HG02884 (cell line): ENCODE data around the gene GSG1L.

Experiments used
- ATAC-seq: cut with Tn5 transposase; IDR thresholded peaks from one replicate; pipeline ENCODE4 v1.9.1; 2021; ENCODE audit warnings: mild to moderate bottlenecking, moderate library complexity; ENCODE audit not compliant: unreplicated experiment

Gene GSG1L

DNA sequence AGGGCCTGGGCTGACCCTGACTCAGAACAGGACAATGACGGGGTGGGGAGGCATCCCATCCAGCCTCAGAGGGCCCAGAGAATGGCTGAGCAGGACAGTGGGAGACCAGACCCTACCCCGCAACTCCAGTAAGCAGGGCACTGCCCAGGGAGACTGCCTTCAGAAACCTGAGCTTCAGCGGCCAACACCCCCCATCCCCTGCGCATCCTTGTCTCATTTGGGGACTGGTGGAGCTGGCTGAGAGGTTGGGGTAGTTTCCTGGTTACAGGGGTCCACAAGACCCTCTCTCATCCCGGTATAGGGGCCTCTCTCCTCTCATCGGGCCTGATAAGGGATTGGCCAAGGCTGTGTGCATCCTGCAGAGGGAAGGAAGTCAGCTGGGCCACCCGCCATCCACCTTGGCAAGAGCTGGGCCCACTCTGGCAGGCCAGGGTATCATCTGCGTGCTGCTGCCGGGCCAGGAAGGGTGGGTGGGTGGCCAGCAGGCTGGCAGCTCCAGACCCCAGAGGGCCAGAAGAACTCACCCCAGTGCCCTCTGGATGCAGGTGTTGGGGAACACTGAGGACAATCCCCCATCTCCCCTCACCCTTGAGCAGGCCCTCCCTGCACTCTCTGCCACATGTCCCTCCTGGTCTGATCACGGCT, 284.5 kb downstream of the GSG1L start:
- ATAC-seq = no peak

DNA sequence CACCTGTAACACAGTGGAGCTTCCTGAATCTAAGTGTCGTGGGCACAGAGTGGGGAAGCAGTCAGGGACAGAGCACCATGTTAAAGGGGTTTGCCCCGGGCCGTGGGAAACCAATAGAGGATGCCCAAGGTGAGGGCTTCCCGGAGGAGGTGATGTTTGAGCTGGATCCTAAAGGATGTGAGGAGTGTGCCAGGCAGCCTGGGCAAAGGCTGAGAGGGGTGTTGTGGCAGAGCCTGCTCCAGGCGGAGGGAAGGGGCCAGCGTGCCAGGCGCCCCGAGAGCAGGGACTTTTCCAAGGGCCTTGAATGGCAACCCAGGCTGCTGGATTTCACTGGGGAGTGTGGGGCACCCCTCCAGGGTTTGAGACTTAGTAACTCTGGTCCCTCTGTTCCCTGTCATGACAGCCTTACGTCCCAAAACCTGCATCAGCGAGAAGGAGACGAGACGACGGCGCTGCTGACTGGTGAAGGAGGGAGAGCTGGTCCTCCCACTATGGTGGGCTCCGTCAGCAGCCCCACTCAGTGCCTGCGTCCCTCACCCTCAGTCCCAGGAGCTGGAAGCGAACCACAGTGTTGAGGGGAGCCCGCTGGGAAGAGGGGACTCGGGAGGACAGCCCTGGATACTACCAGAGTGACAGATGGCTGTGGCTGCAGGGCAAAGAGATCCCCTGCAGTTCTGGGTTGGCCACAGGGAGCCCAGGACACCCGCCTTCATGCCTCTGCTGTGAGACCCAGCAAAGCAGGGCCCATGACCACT, 285.2 kb downstream of the GSG1L start:
- ATAC-seq = no peak

DNA sequence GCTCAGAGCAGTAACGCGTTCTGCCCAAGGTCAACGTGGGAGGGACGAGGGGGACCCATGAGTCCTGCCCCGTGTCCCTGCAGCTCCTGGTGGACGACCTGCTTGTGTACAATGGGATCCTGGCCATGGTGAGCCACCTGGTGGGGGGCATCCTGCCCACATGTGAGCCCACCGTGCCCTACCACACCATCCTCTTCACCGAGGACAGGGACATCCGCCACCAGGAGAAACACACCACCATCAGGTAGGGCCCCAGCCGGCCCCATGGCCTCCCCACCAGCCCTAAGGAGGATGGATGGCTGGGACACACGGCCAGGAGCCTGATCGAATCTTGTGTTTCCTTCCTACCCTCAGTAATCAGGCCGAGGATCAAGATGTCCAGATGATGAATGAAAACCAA, 286.0 kb downstream of the GSG1L start:
- ATAC-seq = no peak

DNA sequence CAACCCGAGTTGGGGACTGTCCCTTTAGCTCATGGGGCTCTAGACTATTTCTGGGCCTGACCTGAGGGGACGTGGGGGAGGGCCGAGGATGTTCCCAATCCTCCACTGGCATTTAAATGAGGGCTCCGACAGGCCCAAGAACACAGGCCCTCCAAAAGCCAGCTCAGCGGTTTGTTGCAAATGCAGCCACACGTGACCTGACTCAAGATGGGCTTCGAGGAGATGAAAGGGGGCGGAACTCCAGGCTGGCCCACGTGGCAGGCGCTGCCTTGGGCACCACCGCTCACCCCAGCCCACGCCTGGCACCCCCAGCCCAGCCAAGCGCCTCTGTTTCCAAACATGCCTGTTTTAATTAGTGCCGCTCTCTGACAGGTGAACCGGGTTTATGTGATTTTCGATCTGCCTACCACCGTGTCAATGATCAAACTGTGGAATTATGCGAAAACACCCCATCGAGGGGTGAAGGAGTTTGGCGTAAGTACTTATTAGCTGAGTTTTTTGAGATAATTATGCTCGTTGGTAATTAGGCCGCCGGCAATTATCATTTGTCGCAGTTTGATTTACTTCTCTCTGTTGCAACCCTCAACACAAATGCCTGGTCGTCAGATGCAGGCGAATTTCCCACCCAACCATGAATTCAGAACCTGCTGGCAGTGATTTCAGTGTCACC, 286.8 kb downstream of the GSG1L start:
- ATAC-seq = no peak

DNA sequence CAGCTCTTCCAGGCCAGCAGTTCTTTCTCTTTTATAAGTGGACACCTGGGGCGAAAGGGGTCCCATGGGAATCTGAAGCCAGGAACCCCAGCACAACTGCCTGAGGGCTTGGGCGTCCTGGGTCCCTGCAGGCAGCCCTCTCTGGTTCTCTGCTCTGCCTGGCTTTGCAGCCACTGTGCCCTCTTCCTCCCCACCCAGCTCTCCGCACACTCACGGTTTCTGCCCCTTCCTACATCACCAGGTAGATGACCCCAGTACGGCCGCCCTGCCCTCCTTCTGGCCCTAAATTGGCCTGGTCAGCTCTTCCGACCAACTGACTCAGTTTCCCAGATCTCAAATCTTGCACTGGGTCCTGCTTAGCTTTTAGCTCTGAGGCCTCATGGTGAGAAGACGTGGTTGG, 288.3 kb downstream of the GSG1L start:
- no peak for ATAC-seq

DNA sequence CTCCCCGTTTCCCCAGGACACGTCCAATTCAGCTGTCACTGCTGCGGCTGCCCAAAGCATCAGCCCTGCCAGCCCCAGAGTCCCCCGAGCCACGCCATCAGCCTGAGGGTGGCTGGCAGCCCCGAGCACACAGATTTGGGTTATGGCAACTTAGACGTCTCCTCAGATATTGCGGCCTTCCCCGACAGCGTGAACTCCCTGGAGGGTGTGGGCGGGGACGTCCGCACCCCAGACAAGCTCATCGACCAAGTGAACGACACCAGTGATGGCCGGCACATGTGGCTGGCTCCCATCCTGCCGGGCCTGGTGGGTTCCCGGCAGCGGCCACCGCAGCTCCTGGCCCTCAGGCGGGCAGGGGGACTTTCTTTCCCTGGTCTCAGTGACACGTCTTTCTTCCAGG, 288.7 kb downstream of the GSG1L start:
- no peak for ATAC-seq

DNA sequence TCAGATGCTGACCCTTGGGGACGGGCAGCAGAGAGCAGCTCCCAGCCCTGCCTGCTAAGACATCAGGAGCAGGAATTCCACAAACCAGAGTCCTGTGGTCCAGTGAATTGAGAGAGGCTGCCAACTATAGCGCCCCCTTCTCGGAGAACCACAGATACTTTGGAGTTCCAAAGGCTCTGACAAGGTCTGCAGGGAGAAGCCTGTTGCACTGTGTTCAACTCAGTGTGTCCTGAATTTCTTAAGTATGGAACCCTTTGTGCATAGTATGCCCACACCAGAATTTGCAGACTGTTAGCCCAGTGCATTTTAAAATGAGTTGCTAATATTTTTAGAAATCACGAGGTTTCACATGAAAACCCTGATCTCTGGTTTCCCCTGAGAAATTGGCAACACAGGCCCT, 290.2 kb downstream of the GSG1L start:
- no peak for ATAC-seq

DNA sequence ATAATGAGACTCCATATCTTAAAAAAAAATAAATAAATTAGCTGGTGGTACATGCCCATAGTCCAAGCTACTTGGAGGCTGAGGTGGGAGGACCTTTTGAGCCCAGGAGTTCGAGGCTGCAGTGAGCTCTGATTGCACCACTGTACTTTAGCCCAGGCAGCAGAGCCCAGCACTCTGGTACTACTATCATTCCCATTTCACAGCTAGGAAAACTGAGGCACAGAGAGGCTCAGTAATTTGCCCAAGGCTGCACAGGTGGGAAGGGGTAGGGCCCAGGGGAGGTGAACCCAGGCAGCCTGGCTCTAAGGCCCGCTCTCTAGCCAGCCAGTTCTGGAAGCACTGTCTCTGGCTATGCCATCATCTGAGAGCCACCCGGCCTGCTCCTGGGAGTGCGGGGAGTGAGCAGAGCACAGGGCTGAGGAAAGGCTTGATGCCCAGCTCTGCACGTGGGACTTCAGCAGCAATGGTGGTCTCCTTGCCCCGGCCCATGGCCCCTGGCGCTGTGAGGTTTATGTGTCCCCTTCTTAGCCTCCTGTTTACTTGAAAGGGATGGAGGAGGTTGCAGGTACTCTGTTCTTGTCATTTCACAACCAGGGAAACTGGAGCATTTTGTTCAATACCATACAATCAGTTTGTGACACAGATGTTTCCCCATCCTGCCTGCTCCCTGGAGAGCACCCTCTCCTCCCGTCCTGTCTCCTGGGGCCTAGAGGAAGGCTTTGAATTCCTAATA, 291.3 kb downstream of the GSG1L start:
- ATAC-seq = no peak

DNA sequence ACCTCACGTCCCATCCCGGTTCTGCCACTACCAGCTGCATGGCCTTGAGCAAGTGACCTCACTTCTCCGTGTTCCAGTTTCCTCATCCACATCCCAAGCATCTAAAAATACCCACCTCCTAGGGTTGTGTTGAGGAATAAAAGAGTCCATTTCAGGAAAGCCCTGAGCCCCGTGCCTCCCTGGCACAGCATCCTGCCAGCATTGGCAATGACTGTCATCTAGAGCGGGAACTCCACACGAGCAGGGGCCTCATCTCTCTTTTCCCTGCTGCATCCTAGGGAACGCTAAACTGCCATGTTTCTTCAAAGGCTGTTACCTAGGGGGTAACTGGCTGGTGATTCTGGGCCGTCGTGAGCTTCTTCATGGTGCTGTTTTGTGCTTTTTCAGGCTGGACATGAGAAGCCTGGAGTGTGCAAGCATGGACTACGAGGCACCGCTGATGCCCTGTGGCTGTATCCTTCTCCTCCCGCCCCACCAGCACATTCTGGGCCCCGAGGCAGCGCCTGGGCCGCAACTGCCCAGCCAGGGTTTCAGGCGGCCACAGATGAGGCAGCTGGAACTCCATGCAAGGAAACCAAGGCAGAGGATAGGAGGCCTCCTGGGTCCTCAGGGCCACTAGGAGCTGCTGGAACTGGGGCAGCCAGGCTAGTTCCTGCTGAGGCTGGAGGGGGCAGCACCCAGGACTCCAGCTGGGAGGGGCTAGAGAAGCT, 292.2 kb downstream of the GSG1L start:
- no peak for ATAC-seq

DNA sequence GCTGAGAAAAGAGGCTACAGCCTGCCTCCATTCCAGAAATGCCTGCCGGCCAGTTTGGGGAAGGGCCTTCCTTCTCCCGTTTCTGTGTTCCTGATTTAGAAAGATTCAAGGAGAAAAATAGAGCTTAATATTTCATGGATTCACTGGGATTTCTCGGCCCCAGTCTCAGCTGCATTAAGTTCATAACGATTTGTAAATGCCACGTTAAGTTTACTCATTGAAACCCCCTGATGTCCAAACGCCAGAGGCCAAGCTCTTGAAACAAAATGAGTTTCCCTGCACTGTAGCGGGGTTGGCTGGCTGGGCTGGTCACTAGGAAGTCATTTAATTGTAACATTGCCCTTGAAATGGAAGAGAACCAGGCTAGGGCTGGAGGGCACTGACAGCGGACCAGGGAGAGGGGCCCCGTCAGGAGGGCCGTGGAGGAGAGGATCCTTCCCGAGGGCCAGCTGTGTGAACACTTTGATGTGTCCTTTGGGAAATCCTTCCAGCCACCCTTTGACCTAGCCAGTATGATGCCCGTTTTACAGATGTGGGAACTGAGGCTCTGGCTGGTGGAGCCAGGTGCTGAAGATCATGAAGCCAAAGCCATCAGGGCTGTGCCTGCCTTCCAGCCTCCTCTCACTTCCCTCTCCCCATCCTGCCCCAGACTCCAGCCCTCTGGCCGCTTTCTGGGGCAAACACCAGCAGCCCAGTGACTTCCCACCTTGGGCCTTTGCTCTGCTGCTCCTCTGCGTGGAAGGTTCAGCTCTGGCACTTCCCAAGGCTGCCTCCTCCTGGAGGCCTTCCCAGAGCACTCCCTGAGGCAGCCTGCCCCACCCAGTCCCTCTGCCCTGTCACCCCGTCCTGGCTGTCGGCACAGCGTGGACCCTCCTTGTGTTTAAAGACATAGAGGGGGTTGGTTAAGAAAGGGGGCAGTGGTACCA, 293.0 kb downstream of the GSG1L start:
- no peak for ATAC-seq

DNA sequence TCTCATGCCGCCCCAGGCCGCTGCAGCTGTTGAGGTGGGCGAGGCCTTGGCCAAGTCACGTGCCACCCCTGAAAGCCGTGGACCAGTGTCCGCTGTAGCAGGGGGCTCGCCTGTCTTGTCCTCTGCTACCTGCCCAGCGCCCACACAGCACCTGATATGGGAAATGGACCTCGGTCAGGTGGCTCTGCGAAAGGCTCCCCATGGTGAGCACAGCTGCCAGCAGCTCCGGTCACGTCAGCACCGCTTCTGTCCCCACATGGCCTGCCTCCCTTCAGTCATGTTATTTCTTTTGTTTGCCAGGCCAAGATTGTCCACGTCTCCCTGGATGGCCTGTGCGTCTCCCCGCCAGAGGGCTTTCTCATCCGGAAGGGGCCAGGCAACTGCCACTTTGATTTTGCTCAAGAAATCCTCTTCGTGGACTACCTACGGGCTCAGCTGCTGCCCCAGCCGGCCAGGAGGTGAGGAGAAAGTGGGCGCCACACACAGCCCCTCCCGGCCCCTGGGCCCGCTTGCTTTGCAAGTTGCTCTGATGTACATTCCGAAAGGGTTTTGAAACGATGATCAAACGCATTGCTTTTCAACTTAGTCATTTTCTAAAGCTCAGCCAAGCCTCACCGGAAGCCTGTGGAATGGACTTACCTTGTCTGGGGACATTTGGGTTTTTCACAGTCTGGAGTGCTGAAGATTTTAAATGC, 293.8 kb downstream of the GSG1L start:
- no peak for ATAC-seq

DNA sequence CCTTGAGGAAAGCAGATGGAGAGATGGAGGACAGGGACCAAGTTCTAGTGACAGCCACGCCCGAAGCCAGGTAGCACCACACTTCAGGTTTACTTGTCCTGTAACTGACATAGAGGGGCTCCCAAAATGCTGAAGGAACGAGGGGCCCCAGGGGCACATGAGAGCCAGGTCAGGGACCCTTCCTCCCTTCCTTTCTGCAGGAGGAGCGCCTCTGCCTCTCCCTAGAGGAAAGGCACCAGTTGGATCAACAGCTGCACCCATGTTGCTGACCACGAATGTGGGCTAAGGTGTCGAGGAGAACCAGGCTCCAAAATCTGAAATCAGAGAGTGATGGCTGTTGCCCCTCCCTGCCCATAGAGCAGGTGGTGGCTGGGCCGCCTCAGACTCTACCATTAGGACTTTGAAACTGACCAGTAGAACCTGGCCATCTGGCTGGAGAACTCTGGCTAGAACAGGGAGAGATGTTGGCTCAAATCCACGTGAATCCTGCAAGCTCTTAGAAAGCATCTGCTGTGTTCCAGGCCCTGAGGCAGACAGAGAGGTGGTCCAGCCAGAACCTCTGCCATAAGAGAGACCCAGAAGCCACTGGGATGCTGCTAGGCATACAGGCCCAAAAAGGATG, 294.8 kb downstream of the GSG1L start:
- ATAC-seq = no peak

DNA sequence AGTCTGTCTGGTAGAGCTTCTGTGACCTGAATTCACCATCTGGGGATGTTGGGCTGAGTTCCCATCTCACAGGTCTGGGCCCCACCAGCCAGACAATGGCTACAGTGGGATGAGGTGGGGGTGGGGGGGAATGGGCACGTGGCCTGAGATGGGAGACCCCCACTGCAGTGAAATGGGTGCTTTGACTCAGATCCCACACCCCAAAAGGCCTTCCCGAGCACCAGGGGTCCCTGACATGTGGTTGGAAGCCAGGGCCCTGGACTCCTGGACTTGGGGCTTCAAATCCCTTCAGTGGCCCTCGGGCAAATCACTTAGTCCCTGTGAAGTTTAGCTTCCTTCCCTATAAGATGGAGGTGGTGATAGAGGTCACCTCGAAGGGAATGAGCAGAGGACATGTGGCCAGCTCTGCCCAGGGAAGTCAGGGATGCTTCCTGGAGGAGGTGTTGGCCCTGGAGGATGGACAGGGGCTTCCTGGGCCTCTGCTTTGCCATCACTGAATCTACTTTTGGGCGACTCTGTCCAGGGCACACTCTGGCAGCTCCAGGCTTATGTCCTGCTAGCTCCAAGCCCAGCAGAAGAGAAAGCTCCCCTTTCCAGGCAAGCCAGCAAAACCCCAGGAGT, 295.4 kb downstream of the GSG1L start:
- ATAC-seq = no peak

DNA sequence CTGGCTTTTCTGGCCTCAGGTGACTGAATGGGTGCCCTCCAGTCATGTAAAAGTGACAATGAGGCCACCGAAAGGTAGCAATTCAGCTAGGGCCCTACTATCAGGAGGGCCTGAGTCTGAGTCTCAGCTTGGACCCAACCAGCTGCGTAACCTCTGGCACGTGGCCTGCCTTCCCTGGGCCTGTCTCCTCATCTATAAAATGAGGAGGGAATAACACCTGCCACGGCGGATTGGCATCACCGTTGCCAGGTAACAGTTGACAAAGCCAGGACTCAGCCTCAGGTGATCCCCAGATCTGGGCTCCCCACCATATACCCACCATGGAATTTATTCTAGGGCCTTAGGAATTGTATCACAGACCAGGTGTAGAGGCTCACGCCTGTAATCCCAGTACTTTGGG, 296.4 kb downstream of the GSG1L start:
- ATAC-seq = no peak

DNA sequence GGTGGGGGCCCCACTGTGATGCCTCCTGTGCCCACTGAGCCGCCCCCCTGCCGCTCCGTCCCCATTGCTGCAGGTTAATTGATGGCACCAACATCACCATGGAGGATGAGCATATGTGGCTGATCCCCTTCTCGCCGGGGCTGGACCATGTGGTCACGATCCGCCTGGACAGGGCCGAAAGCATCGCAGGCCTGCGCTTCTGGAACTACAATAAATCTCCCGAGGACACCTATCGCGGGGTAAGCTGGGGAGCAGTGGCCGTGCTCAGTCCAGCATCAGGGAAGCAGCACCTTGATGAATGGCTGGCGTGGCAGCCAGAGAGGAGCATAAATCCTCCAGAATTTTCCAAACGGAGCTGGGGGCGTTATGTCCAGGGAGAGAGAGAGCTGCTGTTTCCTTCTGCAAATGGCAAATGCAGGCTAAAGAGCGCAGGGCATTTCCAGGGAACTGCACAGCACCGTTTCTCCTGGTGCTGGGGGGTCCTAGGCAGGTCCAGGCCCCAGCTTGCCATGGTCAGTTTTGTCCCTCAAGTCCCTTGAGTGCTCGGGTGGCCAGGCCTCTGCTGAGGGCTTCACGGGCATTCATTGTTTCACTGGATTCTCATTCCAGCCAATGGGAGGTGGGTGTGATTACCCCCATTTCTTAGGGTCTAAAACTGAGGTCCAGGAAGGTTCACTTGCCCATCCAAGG, 297.1 kb downstream of the GSG1L start:
- no peak for ATAC-seq

DNA sequence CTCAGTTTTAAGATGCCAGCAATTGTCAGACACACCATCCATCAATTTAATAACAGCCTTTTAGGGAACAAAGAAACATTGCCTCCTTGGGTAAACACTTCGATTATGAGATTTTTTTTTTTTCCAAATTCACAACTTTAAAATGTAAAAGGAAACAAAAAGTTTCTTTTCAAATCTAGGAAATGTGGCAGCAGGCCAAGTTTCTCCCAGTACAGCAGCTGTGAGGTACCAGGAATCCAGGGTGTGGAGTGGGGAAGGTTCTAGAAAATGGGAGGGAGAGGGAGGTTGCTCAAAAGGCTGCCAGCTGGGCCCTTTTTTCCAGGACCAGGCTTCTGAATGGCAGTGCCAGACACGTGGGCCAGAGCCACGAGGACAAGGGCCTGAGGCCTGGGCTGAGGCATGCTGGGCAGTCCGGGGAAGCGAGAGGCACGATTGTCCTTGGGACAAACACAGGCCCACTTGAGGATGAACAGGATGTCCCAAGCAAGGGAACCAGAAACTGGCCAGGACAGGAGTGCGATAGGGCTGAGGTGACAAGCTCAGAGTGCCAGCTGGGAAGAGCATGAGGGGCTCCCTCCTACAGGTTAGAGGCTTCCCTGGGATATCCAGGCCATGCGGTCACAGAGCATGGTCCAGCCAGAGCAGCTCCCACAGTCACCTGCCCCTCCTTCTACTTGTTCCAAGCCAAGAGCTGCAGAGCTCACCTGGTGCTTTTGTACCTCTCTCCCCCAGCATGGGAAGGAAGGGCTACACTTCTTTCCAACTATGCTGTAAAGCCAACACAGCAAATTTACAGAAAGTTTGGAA, 298.4 kb downstream of the GSG1L start:
- ATAC-seq = no peak

DNA sequence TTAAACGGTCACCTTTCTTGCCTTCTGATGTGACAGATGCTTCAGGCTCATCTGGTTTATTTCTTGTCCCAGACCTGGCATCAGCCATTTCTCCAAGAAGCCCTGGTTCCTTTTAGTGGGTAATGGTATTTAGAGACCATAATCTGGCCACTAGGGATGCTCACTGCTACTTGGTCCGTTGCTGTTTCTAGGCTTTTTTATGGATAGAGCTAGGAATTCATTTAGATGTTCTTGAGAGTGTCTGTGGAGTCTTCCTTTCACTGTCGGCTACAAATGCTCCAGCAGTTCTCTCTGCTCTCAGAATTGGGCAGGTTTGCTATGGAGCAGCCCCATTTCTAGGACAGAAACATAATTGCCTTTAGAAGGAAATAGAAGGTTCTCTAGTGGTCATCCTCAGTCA, 299.1 kb downstream of the GSG1L start:
- ATAC-seq = no peak
